ENCODE data around the gene ETV3L. TPM values are rescaled to one million over a fixed set of nuclear protein-coding genes. Genes with fewer than 3 reads are reported as not detected.
"Not testable (repeated sequence)": the region's sequence is repeated elsewhere in the genome, so short reads cannot be mapped to it uniquely, and the experiment has no call there.

The ETV3L gene
- total and polyA plus RNA-seq, 2 experiments from 2014 or later: not detected

- Histone ChIP-seq H3K4me2 (peak overlapping the region; percentile 61), H3K4me1 (ENCODE audit: insufficient read depth) (no peaks in the 10 kb centered on the region), H3K79me2 (no peaks in the 10 kb centered on the region), H3K4me3 (no peak overlapping the region), H3K27ac (no peak overlapping the region), H4K20me1 (ENCODE audit: insufficient read depth, poor library complexity, severe bottlenecking) (no peaks in the 10 kb centered on the region), H3K9me3 (ENCODE audit: low read depth) (no peaks in the 10 kb centered on the region), H2AFZ (peak overlapping the region; percentile 24), H3K27me3 (peaks cover 4% of the 10 kb centered on the region), H3K36me3 (replicated peaks; ENCODE audit: insufficient read depth, low read depth) (no peaks in the 10 kb centered on the region), H3K9me2 (replicated peaks; ENCODE audit: insufficient read depth) (no peaks in the 10 kb centered on the region)
- 45% methylated on average over 35 of the region's 35 CpGs for WGBS (ENCODE audit: low lambda C conversion rate, missing lambda C conversion rate)
- TF ChIP-seq CTCF (IDR thresholded peaks at IDR 0.05; ENCODE audit: poor library complexity): peak; percentile 69
- no peak for TF ChIP-seq EZH2phosphoT487 (IDR thresholded peaks at IDR 0.05; ENCODE audit: low read depth, severe bottlenecking, unreplicated experiment)
- peak; percentile 81 for DNase-seq (ENCODE audit: low spot score)
These were observed 25.5 kb downstream of the ETV3L start for GRCh38 chr1:157073944-157074685.

- no peak overlapping the region for H2AFZ ChIP-seq
- H3K79me2 ChIP-seq: no peaks in the 10 kb centered on the region
- WGBS (ENCODE audit: low lambda C conversion rate, missing lambda C conversion rate): 78% methylated on average over 2 of the region's 2 CpGs
- no peaks in the 10 kb centered on the region for H4K20me1 ChIP-seq (ENCODE audit: insufficient read depth, poor library complexity, severe bottlenecking)
- peaks cover 4% of the 10 kb centered on the region for H3K27me3 ChIP-seq
- no peaks in the 10 kb centered on the region for H3K9me2 ChIP-seq (replicated peaks; ENCODE audit: insufficient read depth)
- TF ChIP-seq EZH2 (IDR thresholded peaks at IDR 0.05; ENCODE audit: borderline replicate concordance) (no peak), EZH2phosphoT487 (IDR thresholded peaks at IDR 0.05; ENCODE audit: low read depth, severe bottlenecking, unreplicated experiment) (no peak), CTCF (IDR thresholded peaks at IDR 0.05; ENCODE audit: poor library complexity) (no peak)
- H3K27ac ChIP-seq: no peak overlapping the region
- no peak overlapping the region for H3K4me2 ChIP-seq
- no peak overlapping the region for H3K4me3 ChIP-seq
- no peak for DNase-seq (ENCODE audit: low spot score)
- no peaks in the 10 kb centered on the region for H3K9me3 ChIP-seq (ENCODE audit: low read depth)
- H3K4me1 ChIP-seq (ENCODE audit: insufficient read depth): no peaks in the 10 kb centered on the region
- no peaks in the 10 kb centered on the region for H3K36me3 ChIP-seq (replicated peaks; ENCODE audit: insufficient read depth, low read depth)
These were observed 30.0 kb downstream of the ETV3L start for GRCh38 chr1:157069601-157070000.

GRCh38 chr1:157059241-157059640 lies 40.4 kb downstream of the ETV3L start:
- not testable (repeated sequence) for DNase-seq (ENCODE audit: low spot score); H3K79me2 ChIP-seq; H3K4me3 ChIP-seq; H4K20me1 ChIP-seq (ENCODE audit: insufficient read depth, poor library complexity, severe bottlenecking); H3K4me2 ChIP-seq; H3K9me3 ChIP-seq (ENCODE audit: low read depth); H3K4me1 ChIP-seq (ENCODE audit: insufficient read depth); H3K27me3 ChIP-seq; H3K36me3 ChIP-seq (replicated peaks; ENCODE audit: insufficient read depth, low read depth); H3K9me2 ChIP-seq (replicated peaks; ENCODE audit: insufficient read depth); H2AFZ ChIP-seq; H3K27ac ChIP-seq
- 71% methylated on average over 3 of the region's 3 CpGs for WGBS (ENCODE audit: low lambda C conversion rate, missing lambda C conversion rate)

GRCh38 chr1:157056269-157056668 lies 43.3 kb downstream of the ETV3L start:
- Histone ChIP-seq H3K4me1 (ENCODE audit: insufficient read depth) (no peaks in the 10 kb centered on the region), H2AFZ (no peak overlapping the region), H3K27ac (no peak overlapping the region), H3K36me3 (replicated peaks; ENCODE audit: insufficient read depth, low read depth) (no peaks in the 10 kb centered on the region), H3K27me3 (no peaks in the 10 kb centered on the region), H3K4me3 (no peak overlapping the region), H3K9me3 (ENCODE audit: low read depth) (no peaks in the 10 kb centered on the region), H3K4me2 (no peak overlapping the region), H4K20me1 (ENCODE audit: insufficient read depth, poor library complexity, severe bottlenecking) (no peaks in the 10 kb centered on the region), H3K9me2 (replicated peaks; ENCODE audit: insufficient read depth) (no peaks in the 10 kb centered on the region), H3K79me2 (no peaks in the 10 kb centered on the region)
- 71% methylated on average over 1 of the region's 1 CpG for WGBS (ENCODE audit: low lambda C conversion rate, missing lambda C conversion rate)
- no peak for DNase-seq (ENCODE audit: low spot score)
- no peak for TF ChIP-seq CTCF (IDR thresholded peaks at IDR 0.05; ENCODE audit: poor library complexity)
- no peak for TF ChIP-seq EZH2phosphoT487 (IDR thresholded peaks at IDR 0.05; ENCODE audit: low read depth, severe bottlenecking, unreplicated experiment)
- no peak for TF ChIP-seq EZH2 (IDR thresholded peaks at IDR 0.05; ENCODE audit: borderline replicate concordance)

- H3K36me3 ChIP-seq (replicated peaks; ENCODE audit: insufficient read depth, low read depth); H3K4me3 ChIP-seq; H3K4me1 ChIP-seq (ENCODE audit: insufficient read depth); H3K27me3 ChIP-seq; H4K20me1 ChIP-seq (ENCODE audit: insufficient read depth, poor library complexity, severe bottlenecking); H3K9me3 ChIP-seq (ENCODE audit: low read depth); H2AFZ ChIP-seq; DNase-seq (ENCODE audit: low spot score); H3K27ac ChIP-seq; H3K9me2 ChIP-seq (replicated peaks; ENCODE audit: insufficient read depth); H3K4me2 ChIP-seq; H3K79me2 ChIP-seq: not testable (repeated sequence)
- WGBS (ENCODE audit: low lambda C conversion rate, missing lambda C conversion rate): 96% methylated on average over 5 of the region's 5 CpGs
These were observed 43.9 kb downstream of the ETV3L start for GRCh38 chr1:157055729-157056128.

Measured in hepatocyte (in vitro differentiated cells).